SH-SY5Y (cell line): Measurements from ENCODE around the gene SNRPN.

ENCODE experiments used
- GATA2 ChIP-seq: IDR thresholded peaks from 2 replicates; pipeline ENCODE4 v1.6.1; 2011; ENCODE audit warnings: mild to moderate bottlenecking, low read depth, low read length
- GATA3 ChIP-seq: IDR thresholded peaks from 2 replicates; pipeline ENCODE4 v1.6.1; 2011; ENCODE audit warnings: low read depth, mild to moderate bottlenecking, low read length, moderate library complexity

DNA sequence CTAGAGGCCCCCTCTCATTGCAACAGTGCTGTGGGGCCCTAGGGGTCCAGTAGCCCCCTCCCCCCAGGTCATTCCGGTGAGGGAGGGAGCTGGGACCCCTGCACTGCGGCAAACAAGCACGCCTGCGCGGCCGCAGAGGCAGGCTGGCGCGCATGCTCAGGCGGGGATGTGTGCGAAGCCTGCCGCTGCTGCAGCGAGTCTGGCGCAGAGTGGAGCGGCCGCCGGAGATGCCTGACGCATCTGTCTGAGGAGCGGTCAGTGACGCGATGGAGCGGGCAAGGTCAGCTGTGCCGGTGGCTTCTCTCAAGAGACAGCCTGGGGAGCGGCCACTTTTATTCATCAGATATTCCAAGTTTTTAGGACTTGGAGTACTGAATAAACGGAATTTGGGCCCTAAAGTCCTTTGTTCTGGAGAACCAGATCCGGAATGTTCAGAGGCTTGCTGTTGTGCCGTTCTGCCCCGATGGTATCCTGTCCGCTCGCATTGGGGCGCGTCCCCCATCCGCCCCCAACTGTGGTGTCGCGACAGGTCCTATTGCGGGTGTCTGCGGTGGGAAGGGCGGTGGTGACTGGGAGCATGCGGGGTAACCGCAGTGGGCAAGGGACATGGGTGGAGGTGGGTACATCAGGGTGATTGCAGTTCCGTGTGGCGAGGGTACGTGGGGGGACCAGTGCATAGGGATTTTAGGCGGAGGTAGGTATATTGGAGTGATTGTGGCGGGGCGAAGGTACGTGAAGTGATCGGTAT lies at the start of gene SNRPN, which contains the start of gene SNURF:
- no peak for TF ChIP-seq GATA2
- TF ChIP-seq GATA3 = no peak
